Measurements from ENCODE around the gene KIR3DL2. TPM values are rescaled to one million over a fixed set of nuclear protein-coding genes. Genes with fewer than 3 reads are reported as not detected.
"Not testable (repeated sequence)": the region's sequence is repeated elsewhere in the genome, so short reads cannot be mapped to it uniquely, and the experiment has no call there.

Gene KIR3DL2
- total RNA-seq, 3 donors from 2014 or later: not detected

- no peaks in the 10 kb centered on the region for H3K9me3 ChIP-seq
- no peak for DNase-seq (ENCODE audit: low spot score in 2 of 2)
- TF ChIP-seq POLR2A (IDR thresholded peaks at IDR 0.05) (no peak), CTCF (IDR thresholded peaks at IDR 0.05) (no peak), POLR2AphosphoS5 (IDR thresholded peaks at IDR 0.05) (no peak)
These were observed 687 bp downstream of the KIR3DL2 start for GRCh38 chr19:54850930-54851329.

GRCh38 chr19:54851353-54851752, 1.1 kb downstream of the KIR3DL2 start:
- intact Hi-C loops (cut with DNase I; ENCODE audit: low total_unique reads): no loop called here

More at GRCh38 chr19:54850930-54851329, 687 bp downstream of the KIR3DL2 start:
- Histone ChIP-seq H3K4me1 (no peaks in the 10 kb centered on the region), H3K4me3 (no peak overlapping the region), H3K36me3 (no peaks in the 10 kb centered on the region), H3K27ac (no peak overlapping the region), H3K27me3 (no peaks in the 10 kb centered on the region)
- intact Hi-C loops (cut with DNase I; ENCODE audit: low total_unique reads): no loop called here

GRCh38 chr19:54855241-54855640, 5.0 kb downstream of the KIR3DL2 start:
- H3K27me3 ChIP-seq; H3K36me3 ChIP-seq; H3K9me3 ChIP-seq; intact Hi-C loops (cut with DNase I; ENCODE audit: low total_unique reads); DNase-seq (ENCODE audit: low spot score in 2 of 2); H3K27ac ChIP-seq; H3K4me1 ChIP-seq; H3K4me3 ChIP-seq: not testable (repeated sequence)

More at GRCh38 chr19:54851353-54851752, 1.1 kb downstream of the KIR3DL2 start:
- H3K9me3 ChIP-seq: no peaks in the 10 kb centered on the region
- DNase-seq (ENCODE audit: low spot score in 2 of 2): no peak
- no peaks in the 10 kb centered on the region for H3K36me3 ChIP-seq
- no peaks in the 10 kb centered on the region for H3K4me1 ChIP-seq
- H3K27me3 ChIP-seq: no peaks in the 10 kb centered on the region
- no peak overlapping the region for H3K4me3 ChIP-seq
- H3K27ac ChIP-seq: no peak overlapping the region
- no peak for TF ChIP-seq POLR2A (IDR thresholded peaks at IDR 0.05)
- TF ChIP-seq CTCF (IDR thresholded peaks at IDR 0.05): no peak
- no peak for TF ChIP-seq POLR2AphosphoS5 (IDR thresholded peaks at IDR 0.05)

GRCh38 chr19:54858476-54858875, 8.2 kb downstream of the KIR3DL2 start:
- H3K4me3 ChIP-seq; H3K36me3 ChIP-seq; DNase-seq (ENCODE audit: low spot score in 2 of 2); H3K4me1 ChIP-seq; H3K9me3 ChIP-seq; intact Hi-C loops (cut with DNase I; ENCODE audit: low total_unique reads); H3K27ac ChIP-seq; H3K27me3 ChIP-seq: not testable (repeated sequence)

- H3K27ac ChIP-seq; H3K36me3 ChIP-seq; H3K9me3 ChIP-seq; intact Hi-C loops (cut with DNase I; ENCODE audit: low total_unique reads); H3K4me1 ChIP-seq; H3K4me3 ChIP-seq; DNase-seq (ENCODE audit: low spot score in 2 of 2); H3K27me3 ChIP-seq: not testable (repeated sequence)
These were observed 9.2 kb downstream of the KIR3DL2 start for GRCh38 chr19:54859421-54859820.

- H3K27me3 ChIP-seq; H3K36me3 ChIP-seq; DNase-seq (ENCODE audit: low spot score in 2 of 2); H3K4me3 ChIP-seq; H3K9me3 ChIP-seq; intact Hi-C loops (cut with DNase I; ENCODE audit: low total_unique reads); H3K4me1 ChIP-seq; H3K27ac ChIP-seq: not testable (repeated sequence)
These were observed 13.2 kb downstream of the KIR3DL2 start for GRCh38 chr19:54863459-54863858.

GRCh38 chr19:54871696-54872095, 21.5 kb downstream of the KIR3DL2 start:
- DNase-seq (ENCODE audit: low spot score in 2 of 2): no peak
- no peaks in the 10 kb centered on the region for H3K36me3 ChIP-seq
- no peak overlapping the region for H3K4me3 ChIP-seq
- intact Hi-C loops (cut with DNase I; ENCODE audit: low total_unique reads): no loop called here
- H3K27ac ChIP-seq: no peak overlapping the region
- H3K4me1 ChIP-seq: no peaks in the 10 kb centered on the region
- peaks cover 0 to 4% of the 10 kb centered on the region in 2 donors for H3K9me3 ChIP-seq
- no peak for TF ChIP-seq CTCF (IDR thresholded peaks at IDR 0.05)
- TF ChIP-seq POLR2AphosphoS5 (IDR thresholded peaks at IDR 0.05): no peak
- TF ChIP-seq POLR2A (IDR thresholded peaks at IDR 0.05): no peak
- H3K27me3 ChIP-seq: peaks cover 0 to 5% of the 10 kb centered on the region in 2 donors

Data from breast epithelium (tissue), 4 donors.